Stimulated activated CD8-positive, alpha-beta memory T cell treated with anti-CD3 and anti-CD28 coated beads, Interleukin-4, amount 100 ng/mL, for 24 hours (primary cell): ENCODE measurements around the gene IL18RAP.

Experiments used
- DNase-seq: peaks from one replicate; pipeline ENCODE4 v3.0.0-alpha.2; 2020; ENCODE audit warnings: low read depth

IL18RAP gene

DNA sequence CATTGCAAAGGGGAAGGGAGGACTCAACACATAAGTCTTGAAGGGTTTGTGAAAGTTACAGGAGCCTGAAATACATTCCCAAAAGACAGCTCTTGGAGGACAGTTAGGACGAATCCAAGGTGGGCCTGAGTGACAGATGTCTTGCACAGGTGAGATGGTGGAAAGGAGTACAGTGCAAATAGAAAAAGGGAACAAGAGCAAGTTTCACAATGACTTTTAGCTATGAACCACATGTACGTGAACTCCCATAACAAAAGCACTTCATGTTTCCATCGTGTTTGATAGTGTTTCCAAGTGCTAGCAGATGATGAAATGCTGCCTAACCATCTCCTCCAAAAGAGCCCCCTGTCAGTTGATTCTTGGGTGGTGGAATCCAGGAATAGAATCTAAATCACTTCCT, 1.8 kb downstream of the IL18RAP start:
- no peak for DNase-seq

DNA sequence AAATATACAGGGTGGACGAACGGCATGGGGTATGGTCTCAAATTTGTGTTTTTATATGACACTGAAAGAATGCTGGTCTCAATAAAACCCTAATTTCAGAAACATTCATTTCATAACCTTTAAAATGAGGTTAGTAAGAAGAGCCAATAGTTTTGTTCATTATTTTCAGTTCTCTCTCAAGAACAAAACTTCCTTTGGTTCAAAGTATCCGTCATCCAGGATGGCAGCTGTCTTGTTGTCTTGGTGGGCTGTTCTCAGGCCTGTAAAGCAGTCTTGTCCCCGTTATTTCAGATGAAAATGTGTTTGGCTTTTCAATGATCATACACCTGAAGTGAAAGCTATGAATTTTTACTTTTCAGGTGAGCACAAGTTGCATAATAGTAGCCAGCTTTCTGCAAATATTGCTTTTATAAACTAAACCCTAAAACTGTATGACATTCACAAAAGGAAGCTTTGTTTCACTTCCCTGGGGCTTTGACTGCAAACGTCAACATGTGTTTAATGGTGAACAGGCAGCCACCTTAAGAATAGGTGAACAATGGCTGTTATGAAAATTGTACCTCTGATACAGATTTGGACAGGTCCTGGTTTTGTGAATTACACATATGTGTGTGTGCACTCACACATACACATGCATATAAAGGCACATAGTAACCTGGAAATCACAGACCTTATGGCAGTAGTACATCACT, 2.6 kb downstream of the IL18RAP start:
- DNase-seq: no peak

DNA sequence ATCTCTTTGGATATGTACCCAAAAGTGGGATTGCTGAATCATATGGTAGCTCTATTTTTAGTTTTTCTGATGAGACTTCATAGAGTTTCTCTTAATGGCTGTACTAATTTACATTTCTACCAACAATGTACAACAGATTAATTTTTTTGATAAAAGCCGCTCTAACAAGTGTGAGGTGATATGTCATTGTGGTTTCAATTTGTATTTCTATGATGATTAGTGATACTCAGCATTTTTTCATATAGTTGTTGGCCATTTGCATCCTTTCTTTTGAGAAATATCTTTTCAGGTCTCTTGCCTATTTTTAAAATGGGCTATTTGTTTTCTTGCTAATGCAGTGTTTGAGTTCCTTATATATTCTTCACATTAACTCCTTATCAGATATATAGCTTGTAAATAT, 4.3 kb downstream of the IL18RAP start:
- DNase-seq: no peak

DNA sequence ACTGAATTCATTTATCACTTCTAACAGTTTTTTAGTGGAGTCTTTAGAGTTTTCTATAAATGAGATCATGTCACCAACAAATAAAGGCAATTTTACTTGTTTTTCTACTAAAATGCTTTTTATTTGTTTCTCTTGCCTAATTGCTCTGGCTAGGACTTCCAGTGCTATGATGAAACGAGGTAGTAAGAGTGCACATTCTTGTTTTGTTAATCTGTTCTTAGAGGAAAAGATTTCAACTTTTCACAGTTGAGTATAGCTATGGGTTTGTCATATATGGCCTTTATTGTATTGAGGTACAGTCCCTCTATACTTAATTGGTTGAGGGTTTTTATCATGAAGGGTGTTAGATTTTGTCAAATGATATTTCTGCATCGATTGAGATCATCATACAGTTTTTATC, 5.6 kb downstream of the IL18RAP start:
- DNase-seq: no peak

DNA sequence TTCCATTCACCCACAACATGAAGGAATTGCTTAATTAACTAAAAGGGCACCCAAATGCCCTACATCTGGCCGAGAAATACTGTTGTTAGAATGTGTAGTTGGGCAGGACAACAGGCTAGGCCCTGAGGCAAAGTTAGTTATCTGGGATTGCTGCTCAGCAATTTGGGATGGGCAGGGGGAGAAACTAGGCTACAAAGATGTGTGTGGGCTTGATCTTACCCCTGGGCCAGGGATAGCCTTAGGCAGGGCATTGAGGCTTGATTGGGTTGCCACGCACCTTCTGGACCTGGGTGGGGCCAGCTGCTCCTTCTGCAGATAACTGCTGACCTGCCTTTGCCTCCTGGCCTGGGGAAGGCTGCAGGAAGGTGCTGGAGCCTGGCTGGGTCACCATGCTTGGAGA, 9.4 kb downstream of the IL18RAP start:
- DNase-seq: no peak

DNA sequence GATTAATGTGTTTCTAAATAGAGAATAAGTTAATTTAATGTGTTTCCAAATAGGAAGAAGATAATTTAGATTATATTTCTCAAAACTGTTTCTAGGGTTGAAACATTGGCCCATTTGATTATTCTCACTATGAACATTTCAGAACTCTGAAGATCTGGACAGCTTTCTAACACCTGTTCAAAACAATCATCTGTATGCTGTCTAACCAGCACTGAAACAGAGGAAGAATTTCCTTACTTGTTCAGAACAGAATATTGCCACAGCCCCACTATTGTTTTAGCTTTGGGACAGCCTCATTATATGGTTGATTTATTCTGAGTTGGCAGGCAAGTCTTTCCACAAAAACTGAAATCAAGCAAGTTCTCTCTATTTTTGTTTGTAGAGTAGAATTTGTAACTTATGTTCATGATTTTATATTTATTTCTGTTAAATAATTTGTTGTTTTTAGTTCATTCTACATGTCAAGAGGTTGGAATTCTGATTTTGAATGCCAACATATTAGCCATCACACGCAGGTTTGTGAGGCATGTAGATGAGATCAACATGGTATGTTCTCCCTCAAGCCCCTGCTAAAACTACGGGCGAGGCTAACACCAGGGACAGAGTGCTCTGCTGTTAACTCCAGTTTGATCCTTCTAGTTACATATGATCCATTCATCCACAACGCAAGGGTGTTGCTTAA, 11.2 kb downstream of the IL18RAP start:
- DNase-seq: no peak

DNA sequence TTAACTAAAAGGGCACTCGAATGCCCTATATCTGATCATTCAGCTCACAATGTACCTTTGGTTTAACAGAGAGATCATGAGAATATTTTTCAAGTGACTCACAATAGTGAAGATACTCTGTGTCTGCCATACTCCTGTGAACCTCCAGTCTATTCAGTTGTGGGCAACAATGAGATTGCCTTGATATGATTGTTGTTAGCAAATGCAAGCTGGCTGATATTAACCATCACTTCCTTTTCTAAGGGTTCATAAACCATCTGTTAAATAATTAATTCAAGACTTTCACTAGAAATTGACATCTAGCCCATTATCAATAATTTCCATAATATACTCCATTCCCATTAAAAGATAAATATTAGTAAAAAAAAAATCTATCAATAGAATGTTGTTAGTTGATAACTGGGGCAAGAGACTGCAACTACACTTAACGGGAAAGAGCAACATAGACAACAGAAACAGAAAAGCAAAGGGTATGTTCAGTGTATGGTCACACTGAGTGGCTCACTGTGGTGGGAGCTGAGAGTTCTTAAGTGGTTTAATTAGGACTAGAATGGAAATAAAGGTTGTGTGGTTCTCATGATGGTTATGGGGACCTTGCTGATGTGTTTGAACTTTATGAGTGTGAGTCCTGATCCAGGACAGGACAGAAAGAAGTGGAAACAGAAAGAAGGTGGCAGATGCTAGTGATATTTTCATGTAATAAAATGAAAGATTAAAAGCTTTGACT, 11.9 kb downstream of the IL18RAP start:
- no peak for DNase-seq

DNA sequence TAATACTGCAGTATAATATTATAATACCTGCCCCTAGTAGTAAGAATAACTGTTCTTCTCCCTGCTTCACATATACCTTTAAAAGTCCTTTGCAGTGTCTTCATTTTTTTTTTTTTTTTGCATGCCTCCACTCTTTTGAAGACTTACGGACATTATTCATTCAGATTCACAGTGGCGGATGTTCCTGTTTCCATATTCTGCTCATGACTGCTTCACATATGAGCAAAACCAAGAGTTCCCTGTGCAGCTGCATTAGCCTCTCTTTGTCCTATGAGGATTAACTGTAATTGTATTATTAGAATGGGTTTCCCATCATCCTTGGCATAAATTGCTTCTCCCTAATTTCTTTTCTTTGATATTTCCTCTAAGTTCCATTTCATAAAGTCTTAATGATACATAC, 12.8 kb downstream of the IL18RAP start:
- DNase-seq: no peak

DNA sequence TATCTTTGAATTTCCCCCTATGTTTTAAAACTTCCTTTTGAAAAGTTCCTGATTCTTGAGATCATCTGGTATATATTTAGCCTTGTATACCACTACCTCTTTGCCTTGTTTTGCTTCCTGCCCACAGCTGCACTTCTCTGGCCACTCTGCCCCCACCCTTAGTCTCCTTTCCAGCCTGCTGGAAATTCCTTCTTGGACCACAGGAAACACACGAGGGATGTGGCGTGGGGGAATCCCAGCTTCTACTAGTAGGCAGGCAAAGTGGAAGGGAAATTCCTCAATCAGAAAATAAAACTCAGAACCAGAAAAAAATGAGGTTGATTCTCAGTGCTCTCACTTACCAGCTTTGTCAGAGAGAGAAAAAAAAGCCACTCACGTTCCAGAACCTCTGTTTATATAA, 13.4 kb downstream of the IL18RAP start:
- DNase-seq: no peak

DNA sequence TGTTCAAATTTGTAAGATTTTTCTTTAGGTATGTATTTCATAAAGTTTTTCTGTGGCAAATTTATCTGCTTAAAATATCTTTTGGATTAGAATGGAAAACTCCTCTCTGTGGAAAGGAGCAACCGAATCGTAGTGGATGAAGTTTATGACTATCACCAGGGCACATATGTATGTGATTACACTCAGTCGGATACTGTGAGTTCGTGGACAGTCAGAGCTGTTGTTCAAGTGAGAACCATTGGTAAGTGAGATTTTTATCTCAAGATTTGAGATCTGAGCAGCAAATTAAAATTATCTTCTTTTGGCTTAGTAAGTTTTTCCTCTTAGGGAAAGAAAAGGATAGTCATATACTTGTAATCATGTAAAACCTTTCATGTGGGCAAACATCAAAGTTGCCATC, 14.2 kb downstream of the IL18RAP start:
- DNase-seq: no peak

DNA sequence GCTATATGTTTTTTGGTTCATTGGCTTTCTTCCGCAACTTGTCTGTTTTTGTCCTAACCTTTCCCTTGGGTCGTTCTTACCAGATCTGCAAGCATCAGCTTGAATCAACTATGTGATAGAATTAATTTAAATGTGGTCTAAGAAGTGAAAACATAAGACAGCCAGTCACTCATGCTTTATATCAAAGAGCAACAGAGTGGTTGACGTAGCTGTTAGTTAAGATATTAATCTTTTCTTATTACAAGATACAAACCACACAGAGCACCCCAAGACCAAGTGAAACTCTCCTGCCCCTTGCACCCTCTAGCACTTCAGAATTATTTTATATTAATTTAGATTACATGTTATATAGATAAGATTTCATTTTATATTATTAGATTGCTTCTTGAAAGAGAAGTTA, 15.2 kb downstream of the IL18RAP start:
- DNase-seq: no peak

DNA sequence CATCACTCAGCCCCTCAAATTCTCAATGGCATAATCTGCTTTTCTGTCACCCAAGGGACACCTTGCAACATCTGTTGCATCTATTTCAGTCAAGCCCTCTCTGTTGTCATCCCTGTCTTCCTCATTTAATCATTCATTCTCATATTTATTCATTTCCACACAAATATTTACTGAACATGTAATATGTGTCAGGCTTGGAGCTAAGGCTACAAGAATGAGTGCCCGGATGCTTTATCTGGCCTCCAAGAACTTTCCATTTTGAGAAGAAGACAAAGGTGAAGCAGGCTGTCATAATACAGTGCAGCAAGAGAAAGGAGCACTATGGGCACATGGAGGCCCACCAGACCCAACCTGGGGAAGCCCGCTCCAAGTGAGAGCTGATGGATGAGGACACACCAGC, 15.6 kb downstream of the IL18RAP start:
- no peak for DNase-seq

DNA sequence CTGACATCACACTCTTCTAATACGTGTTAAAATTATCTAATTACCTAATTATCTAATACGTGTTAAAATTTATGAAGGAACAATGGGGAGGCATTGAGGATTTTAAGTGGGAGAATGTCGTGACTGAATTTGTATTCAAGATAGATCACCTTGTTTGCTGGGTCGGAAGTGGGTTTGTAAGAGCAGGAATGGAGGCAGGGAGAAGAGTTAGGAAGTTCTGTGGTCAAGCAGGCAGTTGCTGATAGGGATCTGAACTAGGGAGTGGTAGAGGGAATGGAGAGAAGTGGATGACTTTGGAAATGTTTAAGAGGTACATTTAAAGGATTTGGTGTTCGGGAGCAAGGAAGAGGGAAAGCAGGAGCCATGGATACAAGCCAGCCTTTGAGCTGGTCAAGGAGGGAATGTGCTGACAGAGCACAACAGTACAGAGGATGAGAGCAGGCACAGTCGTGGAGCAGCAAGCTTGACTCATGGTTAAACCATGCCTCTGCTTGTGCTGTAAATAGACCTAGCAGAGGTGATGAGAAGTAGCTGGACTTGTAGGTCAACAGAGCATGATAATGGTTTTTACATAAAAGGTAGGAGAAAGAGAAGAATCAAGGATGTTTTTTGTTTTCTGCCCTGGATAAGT, 16.2 kb downstream of the IL18RAP start:
- DNase-seq: no peak

DNA sequence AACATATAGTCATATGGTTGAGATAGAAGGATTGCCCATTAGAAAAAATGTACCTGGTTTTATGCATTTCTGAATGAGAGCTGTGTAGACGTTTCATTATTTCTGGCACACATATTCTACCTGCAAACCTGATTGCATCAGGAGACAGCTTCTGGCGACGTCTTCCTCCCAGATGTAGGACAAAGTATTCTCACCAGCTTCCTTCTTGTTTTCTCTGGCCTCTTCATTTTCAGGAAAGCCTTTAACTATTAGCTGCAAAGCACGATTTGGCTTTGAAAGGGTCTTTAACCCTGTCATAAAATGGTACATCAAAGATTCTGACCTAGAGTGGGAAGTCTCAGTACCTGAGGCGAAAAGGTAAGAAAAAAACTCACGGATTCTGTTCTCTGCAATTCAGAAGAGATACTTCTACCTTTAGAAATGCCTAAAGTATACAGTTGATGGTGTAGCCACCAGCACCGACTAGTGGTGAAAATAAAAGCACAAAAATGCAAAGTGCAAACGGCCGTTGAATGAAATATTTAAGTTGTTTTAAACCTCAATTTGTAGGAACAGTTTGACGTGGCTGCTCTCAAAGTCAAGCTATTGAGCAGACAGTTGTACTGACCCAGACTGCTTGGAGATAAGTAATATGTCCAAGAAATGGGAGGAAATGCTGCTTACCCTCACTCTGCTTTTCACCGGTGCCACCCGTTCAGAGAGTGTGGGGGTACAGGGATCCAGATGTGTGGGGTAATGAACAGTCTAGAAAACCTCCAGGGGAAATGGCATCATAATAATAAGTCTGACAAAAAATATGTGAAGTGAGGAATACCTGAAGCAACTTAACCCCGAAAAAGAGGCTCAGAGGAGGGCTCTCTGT, 20.2 kb downstream of the IL18RAP start:
- DNase-seq: peak; percentile 11

DNA sequence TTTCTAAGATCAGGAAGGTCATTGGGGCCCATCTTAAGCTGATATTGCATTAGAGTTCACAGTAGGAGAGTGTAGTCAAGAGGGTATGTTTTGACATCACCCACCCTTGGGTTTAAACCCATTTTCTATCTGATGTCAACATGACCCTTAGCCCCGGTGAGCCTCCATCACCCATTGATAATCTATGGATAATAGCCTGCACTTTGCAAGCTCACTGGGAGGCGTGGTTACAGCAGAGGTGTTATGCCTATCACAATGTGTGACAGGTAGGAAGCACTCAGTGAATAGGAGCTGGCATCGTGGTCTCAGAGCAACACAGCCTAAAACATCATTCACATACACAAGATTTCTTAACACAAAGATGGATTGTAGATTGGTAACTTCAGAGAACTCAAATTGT, 21.3 kb downstream of the IL18RAP start:
- no peak for DNase-seq

DNA sequence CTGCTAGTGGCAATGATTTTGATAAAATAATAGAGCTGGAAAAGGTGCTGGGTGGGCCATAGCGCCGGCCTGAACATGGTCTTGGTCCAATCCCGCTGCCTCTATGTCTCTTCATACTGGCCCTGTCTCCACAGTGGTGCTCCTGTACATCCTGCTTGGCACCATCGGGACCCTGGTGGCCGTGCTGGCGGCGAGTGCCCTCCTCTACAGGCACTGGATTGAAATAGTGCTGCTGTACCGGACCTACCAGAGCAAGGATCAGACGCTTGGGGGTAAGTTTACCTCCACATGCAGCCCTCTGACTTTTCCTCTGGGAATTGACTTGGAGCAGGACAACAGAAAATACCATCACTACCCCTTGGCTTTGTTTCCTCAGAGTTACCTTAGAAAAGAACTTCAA, 24.0 kb downstream of the IL18RAP start:
- DNase-seq: no peak

DNA sequence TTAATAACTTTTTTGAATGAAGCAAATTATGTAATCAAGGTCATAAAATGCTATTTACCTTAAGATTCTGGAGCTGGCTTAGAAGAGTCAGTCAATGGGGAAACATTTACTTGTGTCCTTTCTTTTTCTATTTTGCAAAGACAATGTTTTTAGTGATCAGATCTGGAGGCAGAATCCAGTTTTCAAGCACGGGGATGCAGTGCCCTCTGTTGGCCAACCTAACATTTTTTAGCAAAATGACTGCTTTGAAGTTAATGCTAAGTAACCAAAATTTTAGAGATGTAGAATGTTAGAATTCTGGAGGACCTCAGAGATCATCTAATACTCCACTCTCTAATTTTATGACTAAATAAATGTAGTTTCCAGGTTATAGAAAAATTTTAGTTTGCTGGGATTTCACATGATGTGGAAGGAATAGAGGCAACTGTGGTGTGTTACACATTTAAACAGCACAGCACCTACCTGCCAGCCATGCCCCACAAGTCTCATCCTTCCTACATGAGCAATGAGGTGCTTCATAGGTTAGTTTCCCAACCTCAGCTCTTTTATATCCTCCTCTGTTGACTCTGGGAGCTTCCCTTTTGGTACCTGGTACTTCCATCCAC, 26.5 kb downstream of the IL18RAP start:
- DNase-seq: peak; percentile 52

DNA sequence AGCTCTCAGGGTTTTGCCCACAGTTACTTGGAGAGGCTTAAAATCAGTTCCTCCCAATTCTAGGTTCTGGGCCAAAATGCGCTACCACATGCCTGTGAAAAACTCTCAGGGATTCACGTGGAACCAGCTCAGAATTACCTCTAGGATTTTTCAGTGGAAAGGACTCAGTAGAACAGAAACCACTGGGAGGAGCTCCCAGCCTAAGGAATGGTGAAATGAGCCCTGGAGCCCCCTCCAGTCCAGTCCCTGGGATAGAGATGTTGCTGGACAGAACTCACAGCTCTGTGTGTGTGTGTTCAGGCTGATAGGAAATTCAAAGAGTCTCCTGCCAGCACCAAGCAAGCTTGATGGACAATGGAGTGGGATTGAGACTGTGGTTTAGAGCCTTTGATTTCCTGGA, 29.0 kb downstream of the IL18RAP start:
- no peak for DNase-seq

DNA sequence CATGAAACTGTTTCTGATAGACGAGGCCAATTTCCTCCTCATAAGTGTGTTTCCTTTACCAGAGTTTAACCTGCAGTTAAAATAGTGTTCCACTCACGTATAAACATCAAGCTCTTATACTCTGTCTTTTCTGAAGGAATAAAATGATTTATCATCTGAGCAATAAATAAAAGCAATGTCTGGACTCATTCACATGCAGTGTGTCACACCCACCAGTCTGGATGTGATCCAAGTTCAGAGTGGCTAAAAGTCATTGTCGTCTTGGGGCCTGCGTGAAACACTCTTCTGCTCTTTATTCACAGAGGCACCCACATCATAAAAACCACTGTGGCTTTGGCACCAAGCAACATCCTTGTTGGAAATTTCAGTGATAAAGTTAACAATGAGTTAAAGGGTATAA, 30.5 kb downstream of the IL18RAP start:
- no peak for DNase-seq

DNA sequence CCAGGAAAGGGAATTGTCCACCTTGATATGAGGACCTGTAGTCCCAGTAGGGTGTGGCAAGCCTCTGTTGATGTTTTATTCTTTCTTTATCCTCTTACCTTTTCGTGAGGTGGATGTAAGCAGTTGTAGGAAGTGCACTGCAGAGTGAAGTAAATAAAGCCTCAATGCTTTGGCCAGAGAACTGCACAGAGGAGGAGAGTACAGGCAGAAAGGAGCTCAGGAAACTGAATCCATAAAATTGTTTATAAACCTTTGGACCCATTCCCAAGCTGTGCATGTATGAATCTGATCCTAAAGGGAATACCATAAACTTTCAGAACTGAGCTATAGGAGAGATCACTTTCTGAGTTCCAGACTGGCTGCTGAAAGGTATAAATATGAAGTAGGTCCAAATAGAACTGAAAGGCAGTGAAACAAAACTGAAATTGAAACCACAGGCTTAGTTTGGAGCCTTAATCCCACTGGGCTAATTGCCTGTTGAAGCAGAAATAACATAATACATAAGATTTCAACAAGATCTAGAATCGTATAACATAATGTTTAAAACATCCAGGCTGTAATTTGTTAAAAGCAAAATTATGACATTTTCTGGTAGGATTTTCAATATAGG, 32.2 kb downstream of the IL18RAP start:
- DNase-seq: no peak

DNA sequence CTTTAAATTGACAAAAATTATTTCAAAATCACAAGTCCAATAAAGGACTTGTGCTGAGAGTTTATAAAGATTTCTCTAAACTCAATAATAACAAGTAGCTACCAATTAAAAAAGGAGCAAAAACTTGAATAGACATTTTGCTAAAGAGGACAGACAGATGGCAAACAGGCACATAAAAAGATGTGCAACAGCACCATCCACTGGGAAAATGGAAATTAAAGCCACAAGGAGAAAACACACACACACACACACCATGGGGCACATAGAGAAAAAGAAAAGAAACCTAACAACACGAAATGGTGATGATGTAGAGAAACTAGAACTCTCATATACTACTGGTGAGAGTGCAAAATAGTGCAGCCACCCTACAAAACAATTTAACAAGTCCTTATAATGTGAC, 37.5 kb downstream of the IL18RAP start:
- DNase-seq: no peak
